HTR-8/SVneo (cell line): ENCODE data around the gene SCYL1.
A peak's percentile ranks its signal among the peaks of the same experiment; 100 is the strongest.
"Not testable (repeated sequence)": the region's sequence is repeated elsewhere in the genome, so short reads cannot be mapped to it uniquely, and the experiment has no call there.

Source experiments
- DNase-seq: peaks from one replicate; pipeline ENCODE4 v3.0.0; 2011; ENCODE audit warnings: low spot score, mixed read lengths; ENCODE audit not compliant: insufficient read length
- FAIRE-seq: peaks from 2 replicates; lab custom pipeline; 2011; peaks lifted over from hg19 to GRCh38; lab: Jason Lieb, UNC

SCYL1 gene

DNA sequence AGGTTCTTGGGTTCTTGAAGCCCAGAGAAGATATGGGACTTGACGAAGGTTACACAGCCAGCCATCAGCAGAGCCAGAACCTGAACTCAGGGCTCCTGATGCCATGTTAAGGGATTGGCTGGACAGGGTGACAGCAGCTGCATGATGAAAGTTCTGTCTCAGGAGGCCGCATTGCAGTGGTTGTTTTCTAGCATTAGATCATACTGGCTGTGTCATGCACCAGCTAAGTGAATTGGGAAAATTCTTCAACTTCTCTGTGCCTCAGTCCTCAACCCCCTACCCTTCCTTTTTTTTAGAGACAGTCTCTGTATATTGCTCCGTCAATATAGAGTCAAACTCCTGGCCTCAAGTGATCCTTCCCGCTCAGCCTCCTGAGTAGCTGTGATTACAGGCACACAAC lies 38.7 kb downstream of the SCYL1 start:
- no peak for FAIRE-seq

DNA sequence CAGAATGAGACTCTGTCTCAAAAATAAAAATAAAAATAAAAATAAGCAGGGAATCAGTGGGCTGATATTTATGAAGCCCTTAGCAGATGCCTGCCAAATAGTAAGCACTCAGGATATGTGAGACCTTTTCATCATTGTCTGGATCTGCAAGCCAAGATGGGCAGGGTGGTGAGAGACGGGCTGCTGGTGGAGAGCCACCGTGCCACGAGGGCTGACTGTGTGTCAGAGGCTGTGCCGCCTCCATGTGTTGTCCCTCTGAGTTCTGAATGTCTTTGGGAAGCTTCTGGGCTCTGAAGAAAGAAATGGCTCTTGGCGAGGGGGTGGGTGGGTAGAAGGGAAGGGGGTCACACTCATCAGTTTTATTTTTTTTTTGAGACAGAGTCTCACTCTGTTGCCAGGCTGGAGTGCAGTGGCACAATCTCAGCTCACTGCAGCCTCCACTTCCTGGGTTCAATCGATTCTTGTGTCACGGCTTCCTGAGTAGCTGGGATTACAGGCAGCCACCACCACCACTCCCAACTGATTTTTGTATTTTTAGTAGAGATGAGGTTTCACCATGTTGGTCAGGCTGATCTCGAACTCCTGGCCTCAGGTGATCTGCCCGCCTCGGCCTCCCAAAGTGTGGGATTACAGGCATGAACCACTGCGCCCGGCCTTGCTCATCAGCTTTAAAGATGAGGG lies 40.1 kb downstream of the SCYL1 start:
- not testable (repeated sequence) for DNase-seq, FAIRE-seq

More for the DNA sequence above, 38.7 kb downstream of the SCYL1 start:
- no peak for DNase-seq

DNA sequence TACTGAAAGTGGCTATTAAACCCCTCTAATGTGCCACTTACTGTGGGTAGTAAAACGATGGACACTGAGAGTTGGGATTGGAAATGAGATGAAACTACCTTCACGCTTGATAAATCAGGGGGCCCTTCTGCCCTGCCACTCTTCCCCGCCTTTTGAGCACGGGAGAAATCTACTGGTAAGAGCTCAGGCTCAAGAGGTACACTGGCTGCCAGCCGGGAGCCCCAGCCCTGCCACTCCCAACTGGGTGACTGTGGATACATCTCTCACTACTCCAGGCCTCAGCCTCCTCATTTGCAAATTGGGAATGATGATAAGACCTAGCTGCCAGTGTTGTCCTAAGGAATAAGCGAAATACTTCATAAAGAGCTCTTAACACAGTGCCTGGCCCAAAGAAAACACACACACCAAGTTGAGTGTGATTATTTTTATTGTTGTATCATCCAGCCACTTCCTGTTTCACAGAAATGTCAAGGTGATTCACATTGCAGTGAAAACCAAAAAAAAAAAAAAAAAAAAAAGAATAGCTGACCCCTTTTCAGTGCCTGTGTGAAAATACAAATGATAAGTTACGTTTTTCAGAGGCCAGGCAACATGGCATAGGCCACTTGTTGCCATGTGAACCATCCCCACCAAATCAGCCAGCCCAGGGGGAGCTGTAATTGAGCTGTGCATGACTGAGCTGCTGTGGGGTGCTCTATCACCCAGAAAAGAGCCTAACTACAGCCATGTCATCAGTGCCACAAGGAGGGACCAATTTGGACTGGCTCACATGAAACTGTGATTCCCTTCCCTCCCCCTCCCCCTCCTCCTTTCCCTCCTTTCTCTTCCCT lies 41.0 kb downstream of the SCYL1 start:
- FAIRE-seq (no peak), DNase-seq (no peak)

DNA sequence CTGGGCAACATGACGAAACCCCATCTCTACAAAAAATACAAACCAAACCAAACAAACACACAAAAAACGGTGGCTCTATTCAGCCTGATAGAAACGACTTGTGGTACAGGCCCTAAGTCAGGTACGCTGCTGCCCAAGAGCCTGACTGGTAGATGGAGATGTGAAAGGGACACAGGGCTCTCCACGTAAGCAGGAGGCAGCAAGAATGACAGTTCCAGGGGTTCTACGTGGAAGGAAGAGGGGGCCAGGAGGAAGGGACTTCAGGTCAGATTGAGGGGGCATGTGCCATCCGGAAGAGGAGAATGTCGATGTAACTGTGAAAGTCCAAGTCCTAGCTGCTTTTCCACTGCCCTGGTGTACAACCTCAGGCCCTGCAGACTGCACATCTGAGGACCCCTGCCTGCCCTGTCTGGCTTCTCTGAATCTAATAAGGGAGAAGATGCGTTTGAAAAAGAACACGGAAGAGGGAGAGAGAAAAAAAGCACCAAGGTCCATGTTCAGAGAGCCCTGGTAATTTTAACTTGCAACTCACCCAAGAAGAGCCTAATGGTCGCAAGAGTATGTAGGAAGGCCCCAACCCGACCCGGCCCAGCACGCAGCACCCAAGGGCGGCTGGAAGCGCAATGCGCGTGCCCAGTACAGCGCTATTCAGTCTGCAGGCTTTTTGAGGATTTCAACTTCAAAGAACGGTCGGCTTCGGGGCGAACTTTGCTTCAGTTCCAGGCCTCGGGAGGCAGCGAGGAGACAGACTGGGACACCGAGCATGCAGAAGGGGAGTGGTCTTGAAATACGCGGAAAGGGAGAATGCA lies 44.5 kb downstream of the SCYL1 start:
- DNase-seq: no peak
- no peak for FAIRE-seq

DNA sequence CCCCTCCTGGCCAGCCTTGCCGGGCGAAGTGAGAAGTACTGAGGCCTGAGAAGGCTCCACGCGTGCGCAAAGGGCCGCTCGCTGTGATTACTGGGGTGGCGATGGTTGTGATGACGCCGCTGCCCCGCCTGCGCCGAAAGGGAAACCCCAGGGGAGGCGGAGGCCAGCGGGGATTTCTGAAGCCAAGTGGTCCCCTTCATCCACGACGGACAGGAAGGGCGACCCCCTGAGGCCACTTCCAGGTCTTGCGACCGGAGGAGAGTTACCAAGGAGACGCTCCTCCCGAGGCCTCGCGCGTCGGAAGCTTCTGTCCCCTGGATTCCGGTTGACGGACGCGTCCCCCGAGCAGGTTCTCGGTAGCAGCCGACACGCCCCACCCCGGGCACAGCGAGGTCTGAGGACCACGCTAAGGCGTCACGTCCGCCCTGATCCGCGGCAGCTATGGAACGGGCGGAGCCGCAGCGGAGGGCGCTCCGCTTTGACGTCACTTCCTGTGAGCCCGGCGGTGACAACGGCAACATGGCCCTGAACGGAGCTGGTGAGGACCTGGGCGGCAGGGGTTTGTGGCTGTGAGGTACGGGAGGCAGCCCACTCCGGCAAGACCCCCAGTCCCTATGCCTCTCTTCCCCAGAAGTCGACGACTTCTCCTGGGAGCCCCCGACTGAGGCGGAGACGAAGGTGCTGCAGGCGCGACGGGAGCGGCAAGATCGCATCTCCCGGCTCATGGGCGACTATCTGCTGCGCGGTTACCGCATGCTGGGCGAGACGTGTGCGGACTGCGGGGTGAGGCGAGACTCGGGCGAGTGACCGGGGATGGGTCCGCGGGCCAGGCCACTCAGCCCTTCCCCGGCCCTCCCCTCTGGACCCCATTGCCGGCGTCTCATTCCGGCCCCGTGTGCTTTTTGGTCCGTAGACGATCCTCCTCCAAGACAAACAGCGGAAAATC lies 45.4 kb downstream of the SCYL1 start, which contains the start of gene ZNRD2:
Gene ZNRD2 (plus strand): TSS at position 505 of the 946 bp plus-strand sequence. CDS start 15 bp downstream, at position 520.
- peak; percentile 99 for DNase-seq
- FAIRE-seq: peak; percentile 99

DNA sequence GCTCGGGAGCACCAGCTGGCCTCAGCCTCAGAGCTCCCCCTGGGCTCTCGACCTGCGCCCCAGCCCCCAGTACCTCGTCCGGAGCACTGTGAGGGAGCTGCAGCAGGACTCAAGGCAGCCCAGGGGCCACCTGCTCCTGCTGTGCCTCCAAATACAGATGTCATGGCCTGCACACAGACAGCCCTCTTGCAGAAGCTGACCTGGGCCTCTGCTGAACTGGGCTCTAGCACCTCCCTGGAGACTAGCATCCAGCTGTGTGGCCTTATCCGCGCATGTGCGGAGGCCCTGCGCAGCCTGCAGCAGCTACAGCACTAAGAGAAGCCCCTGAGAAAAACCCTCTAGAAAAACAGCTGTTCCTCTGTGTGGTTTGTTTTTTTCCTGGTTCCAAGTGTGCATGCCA lies 46.5 kb downstream of the SCYL1 start:
- FAIRE-seq: no peak
- no peak for DNase-seq

DNA sequence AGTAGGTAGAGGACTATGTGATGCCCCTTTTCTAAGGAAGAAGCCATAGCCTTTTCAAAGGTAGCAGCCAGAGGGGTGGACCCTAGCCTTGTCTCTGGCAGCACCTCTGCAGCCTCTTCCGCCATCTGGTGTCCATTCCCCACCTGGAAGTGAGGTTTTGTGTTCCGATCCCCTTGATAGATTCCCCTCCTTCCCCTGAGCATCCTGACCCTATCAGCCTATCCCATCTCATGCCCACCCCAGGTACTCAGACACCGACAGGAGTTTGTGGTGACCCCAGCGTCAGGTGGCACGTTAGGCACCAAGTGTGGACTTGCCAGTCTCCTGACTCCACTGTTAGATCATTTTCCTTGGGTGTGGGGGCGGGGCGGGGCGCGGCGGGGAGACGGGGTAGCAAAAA lies 47.1 kb downstream of the SCYL1 start:
- no peak for FAIRE-seq
- no peak for DNase-seq

DNA sequence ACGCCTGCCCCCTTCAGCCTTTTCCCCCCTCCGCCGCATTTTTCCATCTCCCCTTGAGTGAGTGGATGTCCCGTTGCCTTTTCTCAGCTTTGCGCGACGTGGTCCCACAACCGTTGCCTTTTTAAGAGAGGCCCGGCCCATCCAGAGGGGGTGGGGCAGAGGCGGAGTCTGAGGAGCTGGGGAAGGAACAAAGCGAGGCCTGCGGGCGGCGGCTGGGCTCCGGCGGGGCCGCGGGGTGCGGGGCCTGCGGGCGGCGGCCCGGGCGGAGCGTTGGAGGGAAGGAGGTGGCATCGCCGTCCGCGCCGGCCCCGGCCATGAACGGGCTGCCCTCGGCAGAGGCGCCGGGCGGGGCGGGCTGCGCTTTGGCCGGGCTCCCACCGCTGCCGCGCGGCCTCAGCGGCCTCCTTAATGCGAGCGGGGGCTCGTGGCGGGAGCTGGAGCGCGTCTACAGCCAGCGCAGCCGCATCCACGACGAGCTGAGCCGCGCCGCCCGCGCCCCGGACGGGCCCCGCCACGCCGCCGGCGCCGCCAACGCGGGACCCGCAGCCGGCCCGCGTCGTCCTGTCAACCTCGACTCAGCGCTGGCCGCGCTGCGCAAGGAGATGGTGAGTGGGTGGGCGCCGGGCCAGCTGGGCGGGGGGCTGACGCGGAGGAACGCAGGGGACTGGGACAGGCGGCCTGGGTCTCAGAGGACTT lies 47.6 kb downstream of the SCYL1 start, which contains the start of gene FAM89B:
Gene FAM89B (plus strand): TSS at position 183 of the 696 bp plus-strand sequence. CDS start 132 bp downstream, at position 315.
- FAIRE-seq (no peak), DNase-seq (peak; percentile 87)

DNA sequence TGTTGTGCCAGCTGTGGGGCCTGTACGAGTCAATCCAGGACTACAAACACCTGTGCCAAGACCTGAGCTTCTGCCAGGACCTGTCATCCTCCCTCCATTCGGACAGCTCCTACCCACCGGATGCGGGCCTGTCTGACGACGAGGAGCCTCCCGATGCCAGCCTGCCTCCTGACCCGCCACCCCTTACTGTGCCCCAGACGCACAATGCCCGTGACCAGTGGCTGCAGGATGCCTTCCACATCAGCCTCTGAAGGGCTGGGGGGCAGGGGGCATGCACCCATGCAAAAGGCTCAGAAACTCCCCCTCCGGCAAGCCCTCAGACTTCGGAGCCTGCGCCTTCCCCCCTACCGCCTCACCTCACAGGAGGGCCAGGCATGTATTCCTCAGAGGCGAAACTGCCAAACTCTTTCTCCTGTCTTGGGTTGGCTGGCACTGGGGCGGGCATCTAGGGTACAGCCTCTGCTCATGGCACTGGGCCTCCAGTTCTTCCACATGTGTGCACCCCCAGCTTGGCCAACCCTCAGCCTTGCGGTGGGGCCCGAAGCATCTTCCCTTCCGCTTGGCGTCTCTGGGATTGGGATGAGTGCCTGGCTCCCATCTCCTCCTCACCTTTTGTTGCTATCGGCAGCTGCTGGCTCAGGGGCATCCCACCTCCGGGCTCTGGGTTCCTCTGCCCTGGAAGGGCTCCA lies 48.7 kb downstream of the SCYL1 start:
- FAIRE-seq: no peak

DNA sequence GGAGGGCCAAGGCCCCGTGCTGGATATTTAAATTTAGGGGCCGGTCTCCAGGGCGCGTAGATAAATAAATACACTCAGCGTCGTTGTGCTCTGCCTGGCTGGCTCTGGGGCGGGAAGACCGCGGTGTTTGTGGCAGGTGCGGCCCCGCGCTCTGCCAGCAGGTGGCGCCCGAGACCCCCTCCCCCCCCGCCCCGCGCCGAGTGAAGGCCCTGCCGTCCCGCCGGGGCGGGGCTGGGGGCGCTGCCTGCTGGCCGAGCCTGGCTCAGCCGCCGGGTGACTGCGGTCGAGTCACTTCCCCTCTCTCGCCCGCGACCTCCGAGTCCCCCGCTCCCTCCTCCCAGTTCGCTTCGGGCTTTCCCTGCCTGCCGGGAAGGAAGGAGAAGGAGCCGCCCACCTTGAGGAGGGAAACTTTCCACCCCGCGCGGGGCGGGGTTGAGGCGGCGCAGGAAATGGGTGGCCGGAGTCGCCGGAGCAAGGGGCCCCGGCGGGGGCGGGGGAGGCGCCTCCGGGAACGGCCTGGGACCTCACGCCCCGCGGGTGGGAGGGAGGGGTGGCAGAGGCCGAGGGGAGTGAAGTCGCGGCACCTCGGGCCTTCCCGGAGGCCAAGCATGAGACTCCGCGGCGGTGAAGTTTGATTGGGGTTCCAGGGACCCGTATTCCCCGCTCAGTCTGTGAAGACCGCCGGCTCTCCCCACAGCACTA lies 49.4 kb downstream of the SCYL1 start:
- DNase-seq (peak; percentile 96), FAIRE-seq (peak; percentile 95)

More for the DNA sequence above, 48.7 kb downstream of the SCYL1 start:
- no peak for DNase-seq

DNA sequence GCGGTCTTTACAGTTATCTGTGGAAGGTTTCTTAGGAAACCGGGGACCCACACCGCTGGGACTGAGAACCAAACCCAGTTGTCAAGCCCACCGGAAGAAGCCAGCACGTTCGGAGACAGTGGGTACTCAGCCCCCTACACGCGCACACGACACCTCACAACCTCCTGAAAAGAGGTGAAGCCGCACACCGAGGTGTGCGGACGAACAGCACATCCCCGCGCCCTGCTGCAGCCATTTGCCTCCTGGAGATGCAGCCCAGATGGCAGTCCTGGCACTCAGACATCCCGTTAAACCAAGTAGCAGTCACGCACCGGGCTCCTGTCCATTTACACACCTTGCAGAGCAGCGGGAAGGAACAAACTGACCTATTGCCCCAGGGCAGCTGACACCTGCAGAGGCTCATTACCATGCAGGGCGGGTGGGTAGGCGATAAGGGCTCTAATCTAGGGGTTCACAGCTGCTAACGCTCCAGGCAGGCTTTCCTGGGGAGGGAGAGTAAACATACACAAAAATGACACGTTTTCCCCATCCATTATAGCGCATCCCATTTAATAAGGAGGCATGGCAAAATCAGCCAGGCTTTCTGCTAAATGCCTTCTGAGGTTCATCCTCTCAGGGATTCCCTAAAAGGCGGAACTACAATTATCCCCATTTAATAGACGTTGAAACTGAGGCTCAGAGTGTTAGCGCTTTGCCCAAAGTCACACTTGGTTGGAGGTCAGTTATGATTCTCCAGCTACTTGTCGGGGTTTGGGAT lies 50.1 kb downstream of the SCYL1 start:
- FAIRE-seq: peak; percentile 44
- DNase-seq: no peak

DNA sequence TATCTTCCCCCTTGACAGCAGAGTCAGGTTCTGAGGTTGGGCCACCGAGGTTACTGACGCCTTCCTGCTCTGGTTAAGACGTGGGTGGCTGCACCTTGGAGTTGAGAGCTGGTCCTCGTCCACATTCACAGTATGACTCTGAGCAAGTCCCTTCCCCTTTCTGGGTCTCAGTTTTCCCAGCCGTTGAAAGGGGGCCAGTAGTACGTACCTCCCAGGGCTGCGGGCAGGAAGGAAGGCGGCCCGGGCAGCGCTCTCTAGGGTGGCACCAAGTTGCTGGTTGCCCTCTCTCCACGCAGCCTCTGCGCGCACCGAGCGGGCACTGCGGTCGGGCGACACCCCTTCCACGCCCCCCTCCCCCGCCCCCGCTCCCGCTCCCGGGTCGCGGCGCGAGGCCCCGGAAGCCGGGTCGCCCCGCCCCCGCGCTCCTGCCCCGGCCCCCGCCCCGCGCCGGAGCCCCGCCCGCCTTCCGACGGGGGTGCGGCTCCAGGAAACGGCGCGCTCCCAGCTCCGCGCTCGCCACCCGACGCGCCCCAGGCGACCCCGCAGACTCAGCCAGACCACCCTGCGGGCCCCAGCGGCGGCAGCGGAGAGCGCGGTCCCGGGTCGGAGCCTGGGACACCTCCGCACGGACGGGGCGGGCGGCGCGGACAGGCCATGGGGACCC lies 50.8 kb downstream of the SCYL1 start, which contains the start of gene EHBP1L1:
Gene EHBP1L1 (plus strand): TSS at position 486 of the 664 bp plus-strand sequence. CDS start 250 bp downstream, outside the sequence.
- FAIRE-seq: peak; percentile 60
- DNase-seq: peak; percentile 70

DNA sequence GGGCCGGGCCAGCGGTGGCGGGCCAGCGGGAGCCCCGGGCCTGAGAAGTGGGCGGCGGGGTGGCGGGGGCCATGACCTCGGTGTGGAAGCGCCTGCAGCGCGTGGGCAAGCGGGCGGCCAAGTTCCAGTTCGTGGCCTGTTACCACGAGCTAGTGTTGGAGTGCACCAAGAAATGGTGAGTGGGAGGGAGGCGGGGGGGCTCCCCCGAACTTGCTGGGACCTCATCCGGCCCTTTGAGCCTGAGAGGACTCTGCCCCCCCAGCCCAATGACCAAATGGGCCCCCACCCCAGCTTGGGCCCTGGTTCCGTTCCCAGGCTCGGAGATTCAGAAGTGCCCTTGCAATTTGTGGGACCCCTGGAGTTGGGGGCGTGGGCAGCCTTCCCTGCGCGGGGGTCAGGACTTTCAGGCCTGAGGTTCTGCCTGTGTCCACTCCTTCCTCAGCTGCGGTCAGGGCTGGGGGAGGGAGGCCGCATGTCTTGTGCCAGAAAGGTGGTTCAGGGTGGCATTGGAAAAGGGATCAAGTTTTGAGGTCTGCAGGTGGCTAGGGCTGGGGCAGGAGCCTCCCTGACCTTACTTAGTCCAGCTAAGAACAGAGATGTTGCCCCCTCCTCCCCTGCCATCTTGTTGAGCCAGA lies 51.5 kb downstream of the SCYL1 start:
- FAIRE-seq (no peak), DNase-seq (no peak)

DNA sequence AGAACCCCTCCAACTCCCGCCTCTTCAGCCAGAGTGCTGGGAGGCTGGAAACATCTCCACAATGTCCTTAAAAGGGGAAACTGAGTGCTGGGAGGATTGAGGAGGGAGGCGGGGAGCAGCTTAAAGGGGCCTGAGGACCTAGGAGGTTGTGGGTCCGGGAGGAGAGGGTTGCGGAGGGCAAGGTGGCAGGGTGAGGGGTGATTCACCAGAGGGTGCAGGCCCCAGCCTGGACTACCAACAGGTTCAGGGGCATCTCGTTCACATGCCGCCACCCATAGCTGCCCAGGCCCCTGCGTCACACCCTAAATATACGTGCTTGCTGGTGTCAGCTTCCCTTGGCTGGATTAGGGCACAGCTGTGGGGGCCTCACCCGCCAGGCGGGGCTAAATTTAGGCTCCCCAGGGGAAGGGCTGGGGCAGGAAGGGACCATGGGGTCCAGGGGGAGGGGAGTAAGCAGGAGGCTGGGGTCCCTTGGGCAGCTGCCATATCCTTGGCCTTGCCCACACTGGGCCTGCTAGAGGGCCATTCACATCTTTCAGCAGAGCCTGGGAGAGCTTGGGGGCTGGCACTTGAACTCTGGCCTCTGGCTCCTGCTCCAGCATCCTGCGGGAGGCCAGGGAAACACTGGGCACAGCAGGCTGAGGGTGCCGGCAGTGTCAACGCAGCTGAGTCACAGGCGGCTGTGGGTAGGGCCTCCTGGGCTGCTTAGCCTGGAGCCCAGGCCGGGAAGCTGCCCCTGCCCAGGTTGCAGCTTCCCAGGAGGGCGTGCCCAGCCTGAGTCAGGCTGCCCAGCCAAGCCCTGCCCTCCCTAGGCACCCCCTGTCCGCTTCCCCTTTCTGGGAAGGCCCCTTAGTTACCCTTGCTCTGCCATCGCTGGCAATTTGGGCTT lies 52.2 kb downstream of the SCYL1 start:
- DNase-seq (peak; percentile 86), FAIRE-seq (peak; percentile 96)

DNA sequence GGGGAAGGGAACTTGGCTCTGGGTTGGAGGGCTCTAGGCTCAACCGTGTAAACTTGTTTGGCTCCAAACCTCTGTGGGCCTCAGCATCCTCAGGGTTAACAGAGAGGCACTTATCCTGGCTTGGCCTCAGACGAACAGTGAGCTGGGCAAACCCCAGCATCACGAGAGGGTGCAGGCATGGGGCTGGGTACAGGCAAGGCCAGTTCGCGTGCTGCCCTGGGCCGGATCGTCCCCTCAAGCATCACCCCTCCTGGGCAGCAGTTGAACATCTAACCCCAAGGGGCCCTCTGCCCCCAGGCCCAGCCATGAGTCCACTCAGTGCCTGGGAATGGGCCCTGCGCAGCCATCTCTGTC lies 52.9 kb downstream of the SCYL1 start:
- FAIRE-seq: peak; percentile 83

More for the DNA sequence above, 52.9 kb downstream of the SCYL1 start:
- DNase-seq: no peak
